GM10266 (cell line): Measurements from ENCODE around the gene STAT5B.

Experiments
- DNase-seq: peaks from one replicate; pipeline ENCODE4 v3.0.0; 2012; ENCODE audit errors: extremely low spot score
- TF ChIP-seq, protein P1 (sequence below): IDR thresholded peaks from 2 replicates; pipeline ENCODE4 v1.5.1; 2012; ENCODE audit warnings: mild to moderate bottlenecking, low read depth; ENCODE audit not compliant: control insufficient read depth, insufficient read depth; ENCODE audit errors: missing control alignments

Gene STAT5B

DNA sequence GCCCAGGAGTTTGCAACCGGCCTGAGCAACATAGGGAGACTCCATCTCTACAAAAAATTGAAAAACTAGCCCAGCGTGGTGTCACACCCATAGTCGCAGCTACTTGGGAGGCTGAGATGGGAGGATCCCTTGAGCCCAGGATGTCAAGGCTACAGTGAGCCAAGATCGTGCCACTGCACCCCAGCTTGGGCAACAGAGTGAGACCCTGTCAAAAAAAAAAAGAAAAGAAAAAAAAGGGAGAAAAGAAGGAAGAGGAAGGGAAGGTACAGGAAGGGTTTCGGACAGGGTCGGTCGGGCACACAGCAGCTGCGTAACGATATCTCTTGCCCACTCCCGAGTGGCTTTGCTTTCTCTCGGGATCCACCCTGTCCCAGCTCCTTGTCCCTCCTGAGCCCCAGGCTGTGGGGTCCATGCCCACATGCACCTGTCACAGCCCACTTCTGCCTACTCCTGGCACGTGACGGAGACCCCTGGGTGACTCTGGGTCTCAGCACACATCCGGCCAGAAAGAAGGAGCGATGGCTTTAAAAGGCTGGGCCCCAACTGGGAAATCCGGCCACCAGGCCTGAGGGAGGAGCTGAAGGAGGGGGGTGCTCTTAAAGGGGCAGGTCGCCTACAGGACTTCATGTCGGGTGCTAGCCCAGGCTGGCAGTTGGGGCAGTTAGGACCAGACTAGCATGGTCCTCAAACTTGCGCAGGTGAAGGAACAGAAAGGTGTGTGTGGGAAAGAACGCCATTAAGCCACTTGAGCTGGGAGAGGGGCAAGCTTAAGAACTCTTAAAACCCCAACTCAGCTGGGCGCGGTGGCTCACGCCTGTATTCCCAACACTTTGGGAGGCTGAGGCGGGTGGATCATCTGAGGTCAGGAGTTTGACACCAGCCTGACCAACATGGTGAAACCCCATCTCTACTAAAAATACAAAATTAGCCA is 82.0 kb downstream of the STAT5B start, which contains the start of gene GHDC:
TSS of gene GHDC (minus strand) at position 526 of the 931 bp plus-strand sequence. CDS start 913 bp downstream, outside the sequence.
- TF ChIP-seq, protein P1, sequence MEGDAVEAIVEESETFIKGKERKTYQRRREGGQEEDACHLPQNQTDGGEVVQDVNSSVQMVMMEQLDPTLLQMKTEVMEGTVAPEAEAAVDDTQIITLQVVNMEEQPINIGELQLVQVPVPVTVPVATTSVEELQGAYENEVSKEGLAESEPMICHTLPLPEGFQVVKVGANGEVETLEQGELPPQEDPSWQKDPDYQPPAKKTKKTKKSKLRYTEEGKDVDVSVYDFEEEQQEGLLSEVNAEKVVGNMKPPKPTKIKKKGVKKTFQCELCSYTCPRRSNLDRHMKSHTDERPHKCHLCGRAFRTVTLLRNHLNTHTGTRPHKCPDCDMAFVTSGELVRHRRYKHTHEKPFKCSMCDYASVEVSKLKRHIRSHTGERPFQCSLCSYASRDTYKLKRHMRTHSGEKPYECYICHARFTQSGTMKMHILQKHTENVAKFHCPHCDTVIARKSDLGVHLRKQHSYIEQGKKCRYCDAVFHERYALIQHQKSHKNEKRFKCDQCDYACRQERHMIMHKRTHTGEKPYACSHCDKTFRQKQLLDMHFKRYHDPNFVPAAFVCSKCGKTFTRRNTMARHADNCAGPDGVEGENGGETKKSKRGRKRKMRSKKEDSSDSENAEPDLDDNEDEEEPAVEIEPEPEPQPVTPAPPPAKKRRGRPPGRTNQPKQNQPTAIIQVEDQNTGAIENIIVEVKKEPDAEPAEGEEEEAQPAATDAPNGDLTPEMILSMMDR = no peak
- DNase-seq = peak; percentile 89

DNA sequence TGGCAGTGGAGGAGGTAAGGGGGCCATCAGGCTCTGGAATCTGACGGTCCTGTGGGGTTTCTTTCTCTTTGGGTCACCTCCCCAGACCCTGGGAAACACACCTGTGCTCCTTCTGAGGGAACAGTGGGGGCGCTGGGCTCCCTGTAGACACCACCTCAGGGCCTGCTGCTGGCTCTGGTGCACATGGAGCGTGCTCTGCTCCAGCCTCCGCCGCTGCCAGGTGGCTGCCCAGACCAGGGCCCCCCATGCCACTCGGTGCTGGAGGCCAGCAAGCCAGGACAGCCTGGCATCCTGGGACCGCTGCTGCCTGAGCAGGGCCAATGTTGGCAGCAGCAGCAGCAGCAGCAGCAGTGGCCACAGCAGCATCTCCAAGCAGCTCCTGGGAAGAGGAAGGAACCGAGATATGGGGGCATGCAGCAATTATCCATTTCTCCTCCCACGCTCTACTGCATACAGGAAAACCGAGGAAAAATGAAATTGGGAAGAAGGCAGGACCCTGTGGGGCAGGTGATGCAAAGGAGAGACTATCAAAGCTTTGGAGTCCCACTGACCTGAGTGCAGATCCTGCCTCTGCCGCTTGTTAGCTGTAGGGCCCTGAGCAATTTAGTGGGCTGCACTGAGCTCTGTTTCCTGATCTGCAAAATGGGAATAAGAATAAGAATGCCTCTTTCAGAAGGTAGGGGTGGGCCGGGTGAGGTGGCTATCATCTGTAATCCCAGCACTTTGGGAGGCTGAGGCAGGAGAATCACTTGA is 82.8 kb downstream of the STAT5B start:
- no peak for DNase-seq
- TF ChIP-seq, protein P1 = no peak

DNA sequence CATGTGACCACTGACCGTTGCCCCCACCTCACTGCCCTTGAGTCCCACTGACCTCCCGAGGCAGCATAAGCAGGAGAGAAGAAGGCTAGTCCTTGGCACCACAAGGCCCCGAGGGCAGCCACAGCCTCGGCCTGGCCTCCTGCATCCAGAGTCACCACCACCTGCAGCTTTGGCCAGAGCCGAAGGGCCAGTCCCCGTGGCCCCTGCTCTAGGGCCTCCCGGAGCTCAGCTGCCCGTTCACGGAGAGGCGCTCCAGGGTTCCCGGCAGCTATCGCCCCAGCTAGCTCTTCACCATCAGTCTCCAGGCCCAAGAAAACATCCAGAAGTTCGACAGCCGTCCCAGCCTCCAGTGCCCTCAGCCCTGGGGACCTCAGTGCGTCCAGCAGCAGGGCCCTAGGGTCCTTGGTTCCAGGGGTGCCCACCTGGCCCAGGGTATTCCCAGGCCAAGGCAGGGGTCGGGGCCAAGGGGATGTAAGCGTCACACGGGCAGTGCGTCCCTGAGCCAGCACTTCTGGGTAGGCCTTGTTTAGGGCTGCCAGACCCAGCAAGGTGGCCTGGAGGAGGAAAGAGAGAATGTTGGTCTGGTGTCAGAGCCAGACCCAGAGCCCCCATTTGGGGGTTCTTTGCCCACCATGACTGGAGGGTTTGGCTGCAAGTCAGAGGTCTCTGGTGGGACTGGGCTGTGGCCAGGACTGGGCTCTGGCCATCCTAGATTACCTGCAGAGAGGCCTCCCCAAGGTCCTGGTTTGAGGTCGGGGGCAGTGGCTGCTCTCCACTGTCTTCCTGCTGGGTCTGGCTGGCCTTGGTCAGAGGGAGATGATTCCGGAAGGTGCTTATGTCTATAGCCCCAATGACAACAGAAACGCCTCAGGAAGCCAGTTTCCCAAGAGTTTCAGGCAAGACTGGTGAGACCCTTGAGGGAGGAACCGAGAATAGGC is 83.7 kb downstream of the STAT5B start:
- TF ChIP-seq, protein P1 = no peak
- DNase-seq = no peak

DNA sequence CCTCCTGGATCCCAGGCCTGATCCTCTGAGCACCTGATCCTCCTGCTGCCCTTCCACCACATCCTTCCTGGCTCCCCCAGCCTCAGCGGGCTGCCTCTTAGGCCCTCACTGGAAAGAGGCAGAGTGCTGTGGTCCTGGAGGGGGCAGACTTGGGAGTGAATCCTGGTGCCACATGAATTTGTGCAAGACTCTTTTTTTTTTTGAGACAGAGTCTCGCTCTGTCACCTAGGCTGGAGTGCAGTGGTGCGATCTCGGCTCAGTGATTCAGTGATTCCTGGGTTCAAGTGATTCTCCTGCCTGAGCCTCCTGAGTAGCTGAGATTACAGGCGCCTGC is 84.9 kb downstream of the STAT5B start:
- DNase-seq = no peak
- TF ChIP-seq, protein P1 = no peak

DNA sequence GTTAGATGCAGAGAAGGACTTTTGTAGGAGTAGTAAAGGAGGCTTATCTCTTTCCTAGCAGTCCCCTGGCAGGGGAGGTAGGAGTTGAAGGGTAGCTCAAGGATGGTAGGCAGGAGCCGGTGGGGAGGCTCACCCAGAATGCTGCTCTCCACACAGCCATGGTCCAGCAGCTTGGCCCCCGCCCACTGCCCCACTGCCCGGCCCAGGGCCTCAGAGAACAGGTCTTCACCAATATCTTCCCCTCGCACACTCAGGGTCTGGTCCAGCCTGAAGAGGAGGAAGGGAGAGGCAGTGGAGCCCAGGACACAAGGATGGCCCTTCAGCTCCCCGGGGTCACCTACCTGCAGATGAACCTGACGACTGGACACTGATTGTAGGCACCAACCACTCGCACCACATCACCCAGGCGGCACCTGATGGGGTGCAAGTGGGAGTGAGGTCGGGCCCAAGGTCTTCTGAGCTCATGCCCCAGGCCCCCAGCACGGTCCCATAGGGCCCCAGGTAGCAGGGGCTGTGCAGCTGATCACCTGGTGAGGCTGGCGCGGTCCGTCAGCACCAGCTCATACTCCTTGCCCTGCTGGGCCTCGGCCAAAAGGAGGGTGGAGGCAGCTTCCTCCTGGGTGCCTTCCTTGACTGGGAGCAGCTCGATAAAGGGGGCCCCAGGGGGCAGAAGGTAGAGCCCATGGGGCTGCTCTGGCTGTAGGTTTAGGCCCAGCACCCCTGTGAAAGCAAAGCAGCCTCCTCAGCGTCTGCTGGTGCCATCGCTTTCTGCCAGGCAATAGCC is 85.5 kb downstream of the STAT5B start:
- no peak for DNase-seq
- TF ChIP-seq, protein P1 = no peak

DNA sequence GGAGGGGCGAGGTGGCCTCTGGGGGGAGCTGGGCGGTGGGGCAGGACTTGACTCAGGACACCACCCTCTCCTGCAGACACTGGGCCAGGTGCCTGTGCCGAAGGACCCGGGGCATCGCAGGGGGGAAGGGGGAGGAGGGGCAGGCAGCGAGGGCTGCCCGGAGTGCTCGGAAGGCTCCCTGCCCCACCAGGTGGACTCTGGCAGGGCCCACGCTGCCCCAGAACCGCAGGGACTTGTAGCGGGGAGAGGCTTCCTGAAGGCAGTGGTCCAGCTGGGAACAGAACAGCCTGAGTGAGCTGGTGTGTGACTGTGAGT is 86.6 kb downstream of the STAT5B start:
- no peak for DNase-seq
- TF ChIP-seq, protein P1 = no peak
